PC-3 (cell line): ENCODE data around the gene CHD2. TPM values are rescaled to one million over a fixed set of nuclear protein-coding genes. Genes with fewer than 3 reads are reported as not detected.

Source experiments
- ATAC-seq: fragments of 200-7000 bp; cut with Tn5 transposase; 2 replicates; pipeline ENCODE4 v1.9.1; 2020; ENCODE audit warnings: mild to moderate bottlenecking, moderate library complexity
- BruUV-seq: library from RNA; stranded (reverse); fragments of 400-500 nt; replicated peaks from 2 replicates; lab custom pipeline; 2021; lab: Mats Ljungman, UMichigan
- CTCF ChIA-PET: fragments of 300-600 bp; sonication (Branson Sonifier 250); formaldehyde crosslinking; loops from one replicate; lab custom pipeline; 2022; ENCODE audit warnings: antibody characterized with exemption; lab: Charles Lee
- POLR2A ChIA-PET: fragments of 300-600 bp; sonication (Branson Sonifier 250); formaldehyde crosslinking; loops from one replicate; lab custom pipeline; 2022; ENCODE audit warnings: antibody characterized with exemption; ENCODE audit not compliant: unreplicated experiment; lab: Charles Lee
- DNase-seq: peaks from one replicate; pipeline ENCODE4 v3.0.0-alpha.2; 2015
- H2AFZ ChIP-seq: fragments of 300-600 bp; sonication (generic); 2 replicates; pipeline ENCODE4 v1.6.0; 2016; ENCODE audit warnings: antibody characterized with exemption, low read length
- H3F3A ChIP-seq: fragments of 300-600 bp; sonication (generic); one replicate; pipeline ENCODE4 v1.6.0; 2017; ENCODE audit warnings: antibody characterized with exemption, low read length, control low read depth, mild to moderate bottlenecking; ENCODE audit not compliant: unreplicated experiment
- H3K27ac ChIP-seq: fragments of 300-600 bp; sonication (generic); 2 replicates; pipeline ENCODE4 v1.5.1; 2016; ENCODE audit warnings: mild to moderate bottlenecking, low read length
- H3K27me3 ChIP-seq: fragments of 300-600 bp; sonication (generic); 2 replicates; pipeline ENCODE4 v1.6.1; 2016; ENCODE audit warnings: low read length, mixed read lengths
- H3K36me3 ChIP-seq: fragments of 300-600 bp; sonication (generic); 2 replicates; pipeline ENCODE4 v1.6.1; 2016; ENCODE audit warnings: low read depth, mixed run types, low read length, mixed read lengths
- H3K4me1 ChIP-seq: fragments of 300-600 bp; sonication (generic); 2 replicates; pipeline ENCODE4 v1.5.1; 2016; ENCODE audit warnings: low read length; ENCODE audit not compliant: insufficient read depth
- H3K4me2 ChIP-seq: fragments of 300-600 bp; sonication (generic); 2 replicates; pipeline ENCODE4 v1.6.0; 2016; ENCODE audit warnings: low read length
- H3K4me3 ChIP-seq: fragments of 300-600 bp; sonication (generic); 2 replicates; pipeline ENCODE4 v1.5.1; 2016; ENCODE audit warnings: mild to moderate bottlenecking, low read length, mixed read lengths
- H3K79me2 ChIP-seq: fragments of 300-600 bp; sonication (generic); 2 replicates; pipeline ENCODE4 v1.6.1; 2017; ENCODE audit warnings: low read length, mixed read lengths
- H3K9ac ChIP-seq: fragments of 300-600 bp; sonication (generic); 2 replicates; pipeline ENCODE4 v1.6.0; 2016; ENCODE audit warnings: mild to moderate bottlenecking, low read length
- H3K9me2 ChIP-seq: fragments of 300-600 bp; sonication (generic); replicated peaks from 2 replicates; pipeline ENCODE4 v1.6.1; 2016; ENCODE audit warnings: mixed run types, low read length, mixed read lengths
- H3K9me3 ChIP-seq: fragments of 300-600 bp; sonication (generic); 2 replicates; pipeline ENCODE4 v1.6.1; 2016; ENCODE audit warnings: low read length, mixed read lengths
- H4K20me1 ChIP-seq: fragments of 300-600 bp; sonication (generic); 2 replicates; pipeline ENCODE4 v1.6.1; 2016; ENCODE audit warnings: low read length, mixed read lengths
- EZH2 ChIP-seq: fragments of 300-600 bp; sonication (generic); IDR thresholded peaks from one replicate; pipeline ENCODE4 v1.6.1; 2017; ENCODE audit warnings: antibody characterized with exemption, mild to moderate bottlenecking, low read length; ENCODE audit not compliant: unreplicated experiment
- EZH2phosphoT487 ChIP-seq: fragments of 300-600 bp; sonication (generic); IDR thresholded peaks from 2 replicates; pipeline ENCODE4 v1.6.1; 2018; ENCODE audit warnings: mild to moderate bottlenecking, antibody characterized with exemption, low read length, borderline replicate concordance
- intact Hi-C: fragments of 100-400 bp; cut with micrococcal nuclease; formaldehyde crosslinking; loops from 2 replicates; pipeline ENCODE4 v1.9.0; 2023
- total RNA-seq: library from RNA; depleted of rRNA; stranded (reverse); fragments of >200 nt; gene quantifications from 2 replicates; pipeline ENCODE4 v1.2.3, GENCODE V29; 2014
- TF ChIP-seq, protein P1 (sequence below): fragments of 300-600 bp; sonication (generic); conservative IDR thresholded peaks from 2 replicates; pipeline ENCODE4 v1.5.1; 2017; ENCODE audit warnings: antibody characterized with exemption, low read depth, mild to moderate bottlenecking, low read length

CHD2 gene
- total RNA-seq, 1 experiment from 2014 or later, result 42.7 TPM

- POLR2A ChIA-PET, result no interaction called here
- Histone ChIP-seq H3K9ac (no peak overlapping the region), H3K4me1 (no peaks in the 10 kb centered on the region), H3K36me3 (peaks cover 70% of the 10 kb centered on the region), H3K4me3 (no peak overlapping the region), H3K27me3 (no peaks in the 10 kb centered on the region), H3K27ac (no peak overlapping the region), H3F3A (no peaks in the 10 kb centered on the region), H3K9me2 (no peaks in the 10 kb centered on the region), H3K4me2 (no peak overlapping the region), H3K79me2 (peaks cover 7% of the 10 kb centered on the region; the same call in 1 of the 2 replicates), H2AFZ (no peak overlapping the region), H3K9me3 (no peaks in the 10 kb centered on the region), H4K20me1 (no peaks in the 10 kb centered on the region)
- DNase-seq (no peak), ATAC-seq (no peak)
- no TSS peak for BruUV-seq
- intact Hi-C loops, result no loop called here
- no peak for TF ChIP-seq EZH2
- TF ChIP-seq, protein P1, sequence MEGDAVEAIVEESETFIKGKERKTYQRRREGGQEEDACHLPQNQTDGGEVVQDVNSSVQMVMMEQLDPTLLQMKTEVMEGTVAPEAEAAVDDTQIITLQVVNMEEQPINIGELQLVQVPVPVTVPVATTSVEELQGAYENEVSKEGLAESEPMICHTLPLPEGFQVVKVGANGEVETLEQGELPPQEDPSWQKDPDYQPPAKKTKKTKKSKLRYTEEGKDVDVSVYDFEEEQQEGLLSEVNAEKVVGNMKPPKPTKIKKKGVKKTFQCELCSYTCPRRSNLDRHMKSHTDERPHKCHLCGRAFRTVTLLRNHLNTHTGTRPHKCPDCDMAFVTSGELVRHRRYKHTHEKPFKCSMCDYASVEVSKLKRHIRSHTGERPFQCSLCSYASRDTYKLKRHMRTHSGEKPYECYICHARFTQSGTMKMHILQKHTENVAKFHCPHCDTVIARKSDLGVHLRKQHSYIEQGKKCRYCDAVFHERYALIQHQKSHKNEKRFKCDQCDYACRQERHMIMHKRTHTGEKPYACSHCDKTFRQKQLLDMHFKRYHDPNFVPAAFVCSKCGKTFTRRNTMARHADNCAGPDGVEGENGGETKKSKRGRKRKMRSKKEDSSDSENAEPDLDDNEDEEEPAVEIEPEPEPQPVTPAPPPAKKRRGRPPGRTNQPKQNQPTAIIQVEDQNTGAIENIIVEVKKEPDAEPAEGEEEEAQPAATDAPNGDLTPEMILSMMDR, result no peak
- TF ChIP-seq EZH2phosphoT487, result no peak
- CTCF ChIA-PET, result no interaction called here
Measured at GRCh38 chr15:92989470-92989869, 89.3 kb downstream of the CHD2 start.

- no peak for DNase-seq
- no peaks in the 10 kb centered on the region for H3F3A ChIP-seq
- H3K9ac ChIP-seq, result no peak overlapping the region
- no peak overlapping the region for H3K4me3 ChIP-seq
- no peaks in the 10 kb centered on the region for H4K20me1 ChIP-seq
- CTCF ChIA-PET, result no interaction called here
- no peaks in the 10 kb centered on the region for H3K27me3 ChIP-seq
- POLR2A ChIA-PET, result no interaction called here
- intact Hi-C loops, result no loop called here
- no peak for ATAC-seq
- no peaks in the 10 kb centered on the region for H3K4me1 ChIP-seq
- no TSS peak for BruUV-seq
- peaks cover 7% of the 10 kb centered on the region; the same call in 1 of the 2 replicates for H3K79me2 ChIP-seq
- peaks cover 68% of the 10 kb centered on the region for H3K36me3 ChIP-seq
- no peaks in the 10 kb centered on the region for H3K9me2 ChIP-seq
- H3K4me2 ChIP-seq, result no peak overlapping the region
- no peak for TF ChIP-seq EZH2phosphoT487
- TF ChIP-seq EZH2, result no peak
- TF ChIP-seq, protein P1, result no peak
- H3K9me3 ChIP-seq, result no peaks in the 10 kb centered on the region
- no peak overlapping the region for H3K27ac ChIP-seq
- H2AFZ ChIP-seq, result no peak overlapping the region
Measured at GRCh38 chr15:92990031-92990430, 89.9 kb downstream of the CHD2 start.

- Histone ChIP-seq H3K4me1 (no peaks in the 10 kb centered on the region), H3K79me2 (peaks cover 7% of the 10 kb centered on the region; the same call in 1 of the 2 replicates), H3K36me3 (peaks cover 75% of the 10 kb centered on the region), H3F3A (no peaks in the 10 kb centered on the region), H3K27ac (no peak overlapping the region), H3K4me3 (no peak overlapping the region), H4K20me1 (no peaks in the 10 kb centered on the region), H3K9me2 (no peaks in the 10 kb centered on the region), H2AFZ (no peak overlapping the region), H3K9me3 (no peaks in the 10 kb centered on the region), H3K4me2 (no peak overlapping the region), H3K27me3 (no peaks in the 10 kb centered on the region), H3K9ac (no peak overlapping the region)
- ChIA-PET POLR2A (no interaction called here), CTCF (no interaction called here)
- no peak for TF ChIP-seq EZH2
- TF ChIP-seq, protein P1, result no peak
- TF ChIP-seq EZH2phosphoT487, result no peak
- no peak for DNase-seq
- intact Hi-C loops, result no loop called here
- BruUV-seq, result no TSS peak
- ATAC-seq, result no peak
Measured at GRCh38 chr15:92992720-92993119, 92.6 kb downstream of the CHD2 start.
